Panc1 (cell line): Measurements from ENCODE around the gene SHROOM3. TPM values are rescaled to one million over a fixed set of nuclear protein-coding genes. Genes with fewer than 3 reads are reported as not detected.

Experiments used
- ATAC-seq: fragments of 200-7000 bp; cut with Tn5 transposase; 2 replicates; pipeline ENCODE4 v1.9.1; 2020; ENCODE audit warnings: mild to moderate bottlenecking, moderate library complexity
- BruUV-seq: library from RNA; stranded (reverse); fragments of 400-500 nt; replicated peaks from 2 replicates; lab custom pipeline; 2021; lab: Mats Ljungman, UMichigan
- CTCF ChIA-PET: fragments of 300-600 bp; sonication (Branson Sonifier 250); formaldehyde crosslinking; loops from one replicate; lab custom pipeline; 2022; ENCODE audit warnings: antibody characterized with exemption; lab: Charles Lee
- POLR2A ChIA-PET: fragments of 300-600 bp; sonication (Branson Sonifier 250); formaldehyde crosslinking; loops from one replicate; lab custom pipeline; 2022; ENCODE audit warnings: antibody characterized with exemption; lab: Charles Lee
- DNase-seq: peaks from one replicate; pipeline ENCODE4 v3.0.0-alpha.2; 2010; ENCODE audit warnings: low read depth, low spot score
- H3K27ac ChIP-seq: 2 replicates; pipeline ENCODE4 v1.5.1; 2011; ENCODE audit warnings: mild to moderate bottlenecking, low read length, inconsistent platforms
- H3K27me3 ChIP-seq: fragments of 200-500 bp; sonication (Bioruptor generic); 2 replicates; pipeline ENCODE4 v1.6.0; 2014; ENCODE audit warnings: low read length, inconsistent platforms; ENCODE audit not compliant: control insufficient read depth, insufficient read depth
- H3K36me3 ChIP-seq: fragments of 200-500 bp; sonication (Bioruptor generic); 2 replicates; pipeline ENCODE4 v1.5.1; 2014; ENCODE audit warnings: inconsistent platforms, mild to moderate bottlenecking, low read length, moderate library complexity; ENCODE audit not compliant: control insufficient read depth, insufficient read depth
- H3K4me1 ChIP-seq: 2 replicates; pipeline ENCODE4 v1.5.1; 2011; ENCODE audit warnings: inconsistent platforms, mild to moderate bottlenecking, low read length, moderate library complexity; ENCODE audit not compliant: control insufficient read depth, insufficient read depth
- H3K4me3 ChIP-seq, 2 experiments: 2 replicates each; pipeline ENCODE4 v1.5.1; 2011 to 2012; ENCODE audit warnings: low read depth in 2 of 2, low read length in 2 of 2, mild to moderate bottlenecking in 2 of 2, inconsistent platforms in 1 of 2, moderate library complexity in 1 of 2
- H3K9me3 ChIP-seq: fragments of 200-500 bp; sonication (Bioruptor generic); 2 replicates; pipeline ENCODE4 v1.5.1; 2014; ENCODE audit warnings: low read depth, mild to moderate bottlenecking, inconsistent platforms, low read length, moderate library complexity; ENCODE audit not compliant: control insufficient read depth, insufficient read depth
- CTCF ChIP-seq: fragments of 450-650 bp; IDR thresholded peaks from 2 replicates; pipeline ENCODE4 v1.5.1; 2017; ENCODE audit warnings: mild to moderate bottlenecking
- POLR2AphosphoS5 ChIP-seq: IDR thresholded peaks from 2 replicates; pipeline ENCODE4 v1.6.1; 2012; ENCODE audit warnings: mild to moderate bottlenecking, low read depth, low read length, moderate library complexity
- SIN3A ChIP-seq: IDR thresholded peaks from 2 replicates; pipeline ENCODE4 v1.6.1; 2012; ENCODE audit warnings: low read depth, mild to moderate bottlenecking, low read length, moderate library complexity, borderline replicate concordance; ENCODE audit not compliant: insufficient read depth
- TCF7L2 ChIP-seq: IDR thresholded peaks from 2 replicates; pipeline ENCODE4 v1.6.1; 2011; ENCODE audit warnings: mild to moderate bottlenecking, low read depth, low read length, inconsistent platforms
- in situ Hi-C: cut with HindIII; loops from 2 replicates; pipeline ENCODE4 v1.10.0; 2016; ENCODE audit warnings: low sequenced_read_pairs, low pct_unique_long_range_greater_than_20kb
- intact Hi-C: fragments of 100-400 bp; cut with micrococcal nuclease; formaldehyde crosslinking; loops from one replicate; pipeline ENCODE4 v1.10.0; 2022; ENCODE audit not compliant: unreplicated experiment
- total RNA-seq: library from RNA; stranded (reverse); gene quantifications from one replicate; pipeline ENCODE4 v1.2.1, GENCODE V29; 2021; ENCODE audit not compliant: unreplicated experiment
- TF ChIP-seq, protein P1 (sequence below), 2 experiments: IDR thresholded peaks; 2 replicates each; pipeline ENCODE4 v1.6.1; 2011 to 2012; ENCODE audit warnings: low read depth in 2 of 2, control low read depth in 1 of 2, low read length in 1 of 2, mild to moderate bottlenecking in 1 of 2, moderate library complexity in 1 of 2; ENCODE audit not compliant: insufficient read depth in 1 of 2

SHROOM3 gene
- total RNA-seq, 1 experiment from 2014 or later, result 7.2 TPM

DNA sequence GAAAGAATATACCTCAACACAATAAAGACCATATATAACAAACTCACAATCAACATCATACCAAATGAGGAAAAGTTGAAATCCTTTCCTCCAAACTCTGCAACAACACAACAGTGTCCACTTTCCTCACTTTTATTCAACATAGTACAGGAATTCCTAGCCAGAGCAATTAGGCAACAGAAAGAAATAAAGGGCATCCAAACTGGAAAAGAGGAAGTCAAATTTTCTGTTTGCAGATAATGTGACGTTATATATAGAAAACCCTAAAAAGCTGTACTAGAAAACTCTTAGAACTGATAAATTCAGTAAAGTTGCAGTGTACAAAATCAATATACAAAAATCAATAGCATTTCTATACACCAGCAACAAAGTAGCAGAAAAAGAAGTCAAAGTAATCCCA, 355.3 kb downstream of the SHROOM3 start:
- H3K4me1 ChIP-seq, result no peaks in the 10 kb centered on the region
- ChIA-PET CTCF (no interaction called here), POLR2A (no interaction called here)
- intact Hi-C loops (no loop called here), in situ Hi-C loops (no loop called here)
- H3K4me3 ChIP-seq, result no peak overlapping the region
- no peaks in the 10 kb centered on the region for H3K27me3 ChIP-seq
- DNase-seq (no peak), ATAC-seq (no peak)
- TF ChIP-seq, protein P1, sequence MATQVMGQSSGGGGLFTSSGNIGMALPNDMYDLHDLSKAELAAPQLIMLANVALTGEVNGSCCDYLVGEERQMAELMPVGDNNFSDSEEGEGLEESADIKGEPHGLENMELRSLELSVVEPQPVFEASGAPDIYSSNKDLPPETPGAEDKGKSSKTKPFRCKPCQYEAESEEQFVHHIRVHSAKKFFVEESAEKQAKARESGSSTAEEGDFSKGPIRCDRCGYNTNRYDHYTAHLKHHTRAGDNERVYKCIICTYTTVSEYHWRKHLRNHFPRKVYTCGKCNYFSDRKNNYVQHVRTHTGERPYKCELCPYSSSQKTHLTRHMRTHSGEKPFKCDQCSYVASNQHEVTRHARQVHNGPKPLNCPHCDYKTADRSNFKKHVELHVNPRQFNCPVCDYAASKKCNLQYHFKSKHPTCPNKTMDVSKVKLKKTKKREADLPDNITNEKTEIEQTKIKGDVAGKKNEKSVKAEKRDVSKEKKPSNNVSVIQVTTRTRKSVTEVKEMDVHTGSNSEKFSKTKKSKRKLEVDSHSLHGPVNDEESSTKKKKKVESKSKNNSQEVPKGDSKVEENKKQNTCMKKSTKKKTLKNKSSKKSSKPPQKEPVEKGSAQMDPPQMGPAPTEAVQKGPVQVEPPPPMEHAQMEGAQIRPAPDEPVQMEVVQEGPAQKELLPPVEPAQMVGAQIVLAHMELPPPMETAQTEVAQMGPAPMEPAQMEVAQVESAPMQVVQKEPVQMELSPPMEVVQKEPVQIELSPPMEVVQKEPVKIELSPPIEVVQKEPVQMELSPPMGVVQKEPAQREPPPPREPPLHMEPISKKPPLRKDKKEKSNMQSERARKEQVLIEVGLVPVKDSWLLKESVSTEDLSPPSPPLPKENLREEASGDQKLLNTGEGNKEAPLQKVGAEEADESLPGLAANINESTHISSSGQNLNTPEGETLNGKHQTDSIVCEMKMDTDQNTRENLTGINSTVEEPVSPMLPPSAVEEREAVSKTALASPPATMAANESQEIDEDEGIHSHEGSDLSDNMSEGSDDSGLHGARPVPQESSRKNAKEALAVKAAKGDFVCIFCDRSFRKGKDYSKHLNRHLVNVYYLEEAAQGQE (IDR thresholded peaks at IDR 0.05; ENCODE audit: insufficient read depth in 1 of 2, low read depth in 2 of 2, low read length in 1 of 2), result no peak
- TF ChIP-seq TCF7L2, result no peak
- TF ChIP-seq SIN3A, result no peak
- no peak for TF ChIP-seq CTCF
- TF ChIP-seq POLR2AphosphoS5, result no peak
- BruUV-seq, result no TSS peak
- no peaks in the 10 kb centered on the region for H3K9me3 ChIP-seq
- H3K27ac ChIP-seq, result no peak overlapping the region
- H3K36me3 ChIP-seq, result no peaks in the 10 kb centered on the region

GRCh38 chr4:76791479-76791878, 356.4 kb downstream of the SHROOM3 start:
- H3K9me3 ChIP-seq, result no peaks in the 10 kb centered on the region
- BruUV-seq, result no TSS peak
- TF ChIP-seq CTCF (no peak), POLR2AphosphoS5 (no peak), TCF7L2 (no peak), SIN3A (no peak)
- TF ChIP-seq, protein P1 (IDR thresholded peaks at IDR 0.05; ENCODE audit: insufficient read depth in 1 of 2, low read depth in 2 of 2, low read length in 1 of 2), result no peak
- intact Hi-C loops, result no loop called here
- H3K4me3 ChIP-seq, result no peak overlapping the region
- no peaks in the 10 kb centered on the region for H3K36me3 ChIP-seq
- CTCF ChIA-PET, result no interaction called here
- H3K27me3 ChIP-seq, result no peaks in the 10 kb centered on the region
- in situ Hi-C loops, result no loop called here
- DNase-seq (no peak), ATAC-seq (no peak)
- POLR2A ChIA-PET, result no interaction called here
- no peaks in the 10 kb centered on the region for H3K4me1 ChIP-seq
- no peak overlapping the region for H3K27ac ChIP-seq
